Natural killer cell (primary cell): ENCODE data around the gene OR13A1. TPM values are rescaled to one million over a fixed set of nuclear protein-coding genes. Genes with fewer than 3 reads are reported as not detected.
"Not testable (repeated sequence)": the region's sequence is repeated elsewhere in the genome, so short reads cannot be mapped to it uniquely, and the experiment has no call there.

Experiments
- ATAC-seq, 3 donors: fragments of 150-1000 bp in 2 of 3; fragments of 200-7000 bp in 1 of 3; cut with Tn5 transposase; 1 replicate in 1 of 3; 2 replicates in 2 of 3; pipeline ENCODE4 v1.10.0; 2021; ENCODE audit warnings: mild to moderate bottlenecking in 2 of 3, moderate library complexity in 2 of 3
- DNase-seq, 2 donors: peaks; one replicate each; pipeline versions ENCODE4 v3.0.0 to v3.0.0-alpha.2; 2013 to 2021; ENCODE audit warnings: mixed read lengths in 1 of 2
- H3K27ac ChIP-seq: one replicate; pipeline ENCODE4 v1.5.1; 2013; ENCODE audit warnings: mild to moderate bottlenecking, low read length
- H3K27me3 ChIP-seq: one replicate; pipeline ENCODE4 v1.6.1; 2013; ENCODE audit warnings: low read length; ENCODE audit not compliant: control insufficient read depth, insufficient read depth
- H3K36me3 ChIP-seq: one replicate; pipeline ENCODE4 v1.6.1; 2013; ENCODE audit warnings: low read length; ENCODE audit not compliant: control insufficient read depth, insufficient read depth
- H3K4me1 ChIP-seq: one replicate; pipeline ENCODE4 v1.6.1; 2013; ENCODE audit warnings: low read length; ENCODE audit not compliant: control insufficient read depth, insufficient read depth
- H3K4me3 ChIP-seq: one replicate; pipeline ENCODE4 v1.5.1; 2013; ENCODE audit warnings: low read length
- H3K9me3 ChIP-seq: one replicate; pipeline ENCODE4 v1.6.1; 2013; ENCODE audit warnings: low read length; ENCODE audit not compliant: control insufficient read depth, insufficient read depth
- H3K27ac Mint-ChIP-seq, 2 donors: one replicate each; pipeline ENCODE4 v1.8.0; 2022; ENCODE audit warnings: mild to moderate bottlenecking in 2 of 2, mixed read lengths in 2 of 2, moderate library complexity in 1 of 2
- H3K27me3 Mint-ChIP-seq, 2 donors: one replicate each; pipeline ENCODE4 v1.8.0; 2022; ENCODE audit warnings: low read depth in 2 of 2, mixed read lengths in 2 of 2
- H3K36me3 Mint-ChIP-seq: one replicate; pipeline ENCODE4 v1.8.0; 2022; ENCODE audit warnings: mixed read lengths
- H3K4me1 Mint-ChIP-seq, 2 donors: one replicate each; pipeline ENCODE4 v1.8.0; 2022; ENCODE audit warnings: mixed read lengths in 2 of 2
- H3K4me3 Mint-ChIP-seq: one replicate; pipeline ENCODE4 v1.8.0; 2022; ENCODE audit warnings: mild to moderate bottlenecking, moderate library complexity, mixed read lengths
- H3K9me3 Mint-ChIP-seq, 2 donors: one replicate each; pipeline ENCODE4 v1.8.0; 2022; ENCODE audit warnings: mixed read lengths in 2 of 2
- CTCF ChIP-seq: fragments of 200-600 bp; IDR thresholded peaks from one replicate; pipeline ENCODE4 v1.8.0; 2022; ENCODE audit warnings: antibody characterized with exemption
- WGBS: methylation state at CpG from one replicate; pipeline ENCODE4 v1.1.7; 2013; ENCODE audit warnings: missing lambda C conversion rate; ENCODE audit not compliant: insufficient coverage; 5-methylcytosine and 5-hydroxymethylcytosine counted together
- intact Hi-C: fragments of 100-400 bp; cut with micrococcal nuclease; formaldehyde crosslinking; loops from one replicate; pipeline ENCODE4 v1.14.2; 2022
- total RNA-seq, 4 donors: library from RNA; stranded (reverse); fragments of 120-200 nt in 1 of 4; gene quantifications; one replicate each; pipeline versions ENCODE4 v1.2.3 to v1.2.4, GENCODE V29; 2013 to 2022

Gene OR13A1
- total RNA-seq, 3 donors from 2014 or later (not counting 1 experiment from before 2014, with no cell fraction given) = not detected

GRCh38 chr10:45339894-45340293 is 24.5 kb upstream of the OR13A1 start:
- Mint-ChIP-seq H3K27ac (no peak overlapping the region), H3K27me3 (peaks cover 0 to 5% of the 10 kb centered on the region in 2 donors), H3K36me3 (no peaks in the 10 kb centered on the region), H3K4me3 (no peak overlapping the region), H3K9me3 (no peaks in the 10 kb centered on the region), H3K4me1 (no peaks in the 10 kb centered on the region)
- Histone ChIP-seq H3K4me1 (no peaks in the 10 kb centered on the region), H3K4me3 (no peak overlapping the region), H3K27ac (no peak overlapping the region), H3K36me3 (no peaks in the 10 kb centered on the region), H3K27me3 (no peaks in the 10 kb centered on the region), H3K9me3 (no peaks in the 10 kb centered on the region)
- intact Hi-C loops = no loop called here
- TF ChIP-seq CTCF = no peak
- no peak for ATAC-seq
- WGBS = 96% methylated on average over 1 of the region's 1 CpG
- DNase-seq = no peak

GRCh38 chr10:45331824-45332223 is 16.4 kb upstream of the OR13A1 start:
- H3K27me3 ChIP-seq, H3K27ac ChIP-seq, intact Hi-C loops, H3K36me3 ChIP-seq, H3K9me3 ChIP-seq, H3K27ac Mint-ChIP-seq, ATAC-seq, DNase-seq, H3K4me1 Mint-ChIP-seq, H3K4me1 ChIP-seq, H3K36me3 Mint-ChIP-seq, H3K27me3 Mint-ChIP-seq, H3K9me3 Mint-ChIP-seq, H3K4me3 ChIP-seq, H3K4me3 Mint-ChIP-seq: not testable (repeated sequence)
- 98% methylated on average over 3 of the region's 3 CpGs for WGBS

- H3K27me3 ChIP-seq, H3K36me3 ChIP-seq, H3K27ac ChIP-seq, intact Hi-C loops, DNase-seq, H3K4me1 Mint-ChIP-seq, H3K9me3 Mint-ChIP-seq, H3K27ac Mint-ChIP-seq, H3K4me3 ChIP-seq, H3K9me3 ChIP-seq, H3K4me1 ChIP-seq, ATAC-seq, H3K4me3 Mint-ChIP-seq, H3K36me3 Mint-ChIP-seq: not testable (repeated sequence)
- H3K27me3 Mint-ChIP-seq = peaks cover 22 to 24% of the 10 kb centered on the region in 2 donors
- no CpG with 5 or more reads among the region's 1 CpG for WGBS
Measured at GRCh38 chr10:45326864-45327263, 11.5 kb upstream of the OR13A1 start.

GRCh38 chr10:45325116-45325515 is 9.7 kb upstream of the OR13A1 start:
- no peak overlapping the region for H3K4me3 ChIP-seq
- DNase-seq (no peak), ATAC-seq (no peak)
- TF ChIP-seq CTCF = no peak
- no peaks in the 10 kb centered on the region for H3K9me3 ChIP-seq
- H3K4me1 ChIP-seq = no peaks in the 10 kb centered on the region
- Mint-ChIP-seq H3K4me1 (no peaks in the 10 kb centered on the region), H3K36me3 (no peaks in the 10 kb centered on the region), H3K27ac (no peak overlapping the region), H3K9me3 (peaks cover 2 to 4% of the 10 kb centered on the region in 2 donors), H3K4me3 (no peak overlapping the region), H3K27me3 (peaks cover 16 to 25% of the 10 kb centered on the region in 2 donors)
- H3K27ac ChIP-seq = no peak overlapping the region
- H3K27me3 ChIP-seq = no peaks in the 10 kb centered on the region
- no peaks in the 10 kb centered on the region for H3K36me3 ChIP-seq
- no CpG with 5 or more reads among the region's 1 CpG for WGBS
- intact Hi-C loops = no loop called here

- no peak for TF ChIP-seq CTCF
- Mint-ChIP-seq H3K27ac (no peak overlapping the region), H3K9me3 (peaks cover 0 to 4% of the 10 kb centered on the region in 2 donors), H3K4me1 (no peaks in the 10 kb centered on the region), H3K27me3 (peaks cover 21 to 22% of the 10 kb centered on the region in 2 donors), H3K4me3 (no peak overlapping the region), H3K36me3 (no peaks in the 10 kb centered on the region)
- no peaks in the 10 kb centered on the region for H3K4me1 ChIP-seq
- no peak overlapping the region for H3K27ac ChIP-seq
- DNase-seq = no peak
- ATAC-seq = no peak
- no peaks in the 10 kb centered on the region for H3K9me3 ChIP-seq
- H3K4me3 ChIP-seq = no peak overlapping the region
- H3K36me3 ChIP-seq = no peaks in the 10 kb centered on the region
- 100% methylated on average over 2 of the region's 2 CpGs for WGBS
- H3K27me3 ChIP-seq = no peaks in the 10 kb centered on the region
- intact Hi-C loops = no loop called here
Measured at GRCh38 chr10:45319702-45320101, 4.3 kb upstream of the OR13A1 start.
